DMS114 treated with DMSO at 0.1 percent for 48 hours (cell line): ENCODE data around the gene PDX1.

ENCODE experiments used
- DNase-seq: peaks from one replicate; lab custom pipeline; 2025; ENCODE audit not compliant: unreplicated experiment; lab: John Stamatoyannopoulos, UW

The PDX1 gene

DNA sequence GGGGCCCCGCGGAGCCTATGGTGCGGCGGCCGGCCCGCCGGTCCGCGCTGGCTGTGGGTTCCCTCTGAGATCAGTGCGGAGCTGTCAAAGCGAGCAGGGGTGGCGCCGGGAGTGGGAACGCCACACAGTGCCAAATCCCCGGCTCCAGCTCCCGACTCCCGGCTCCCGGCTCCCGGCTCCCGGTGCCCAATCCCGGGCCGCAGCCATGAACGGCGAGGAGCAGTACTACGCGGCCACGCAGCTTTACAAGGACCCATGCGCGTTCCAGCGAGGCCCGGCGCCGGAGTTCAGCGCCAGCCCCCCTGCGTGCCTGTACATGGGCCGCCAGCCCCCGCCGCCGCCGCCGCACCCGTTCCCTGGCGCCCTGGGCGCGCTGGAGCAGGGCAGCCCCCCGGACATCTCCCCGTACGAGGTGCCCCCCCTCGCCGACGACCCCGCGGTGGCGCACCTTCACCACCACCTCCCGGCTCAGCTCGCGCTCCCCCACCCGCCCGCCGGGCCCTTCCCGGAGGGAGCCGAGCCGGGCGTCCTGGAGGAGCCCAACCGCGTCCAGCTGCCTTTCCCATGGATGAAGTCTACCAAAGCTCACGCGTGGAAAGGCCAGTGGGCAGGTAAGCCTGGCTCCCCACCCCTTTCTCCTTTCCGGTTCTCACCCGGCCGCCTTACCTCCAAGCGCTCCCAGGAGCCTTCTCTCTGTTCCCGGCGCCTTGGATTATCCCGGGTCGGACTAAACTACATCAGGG lies at the start of gene PDX1:
Gene PDX1, plus strand, starts transcription at position 67 of the 743 bp plus-strand sequence. Its CDS starts 139 bp downstream, at position 206.
- DNase-seq = peak; percentile 11

GRCh38 chr13:27878274-27878673 lies 41.5 kb upstream of the PDX1 start:
- DNase-seq = no peak

GRCh38 chr13:27889471-27889870 lies 30.3 kb upstream of the PDX1 start:
- no peak for DNase-seq

- DNase-seq = no peak
These were observed 23.1 kb upstream of the PDX1 start for GRCh38 chr13:27896726-27897125.

DNA sequence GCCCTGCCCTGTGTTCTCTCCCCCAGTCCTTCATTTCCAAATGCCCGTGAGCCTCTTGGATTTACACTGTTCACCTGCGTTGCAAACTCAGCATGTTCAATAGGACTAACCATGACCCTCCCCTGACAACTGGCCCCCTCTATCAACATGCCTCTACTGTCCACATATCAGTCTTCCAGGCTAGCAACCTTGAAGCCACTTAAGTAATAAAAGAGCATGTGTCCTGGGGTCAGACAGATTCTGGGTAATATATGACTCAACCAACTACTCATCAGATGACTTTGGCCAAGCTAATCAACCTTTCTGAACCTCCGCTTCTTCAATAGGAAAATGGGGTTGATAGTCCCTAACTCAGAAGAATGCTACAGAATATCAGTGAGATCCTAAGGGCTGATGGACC lies 15.1 kb upstream of the PDX1 start:
- DNase-seq = no peak

- DNase-seq = no peak
These were observed 14.2 kb upstream of the PDX1 start for GRCh38 chr13:27905650-27906049.

DNA sequence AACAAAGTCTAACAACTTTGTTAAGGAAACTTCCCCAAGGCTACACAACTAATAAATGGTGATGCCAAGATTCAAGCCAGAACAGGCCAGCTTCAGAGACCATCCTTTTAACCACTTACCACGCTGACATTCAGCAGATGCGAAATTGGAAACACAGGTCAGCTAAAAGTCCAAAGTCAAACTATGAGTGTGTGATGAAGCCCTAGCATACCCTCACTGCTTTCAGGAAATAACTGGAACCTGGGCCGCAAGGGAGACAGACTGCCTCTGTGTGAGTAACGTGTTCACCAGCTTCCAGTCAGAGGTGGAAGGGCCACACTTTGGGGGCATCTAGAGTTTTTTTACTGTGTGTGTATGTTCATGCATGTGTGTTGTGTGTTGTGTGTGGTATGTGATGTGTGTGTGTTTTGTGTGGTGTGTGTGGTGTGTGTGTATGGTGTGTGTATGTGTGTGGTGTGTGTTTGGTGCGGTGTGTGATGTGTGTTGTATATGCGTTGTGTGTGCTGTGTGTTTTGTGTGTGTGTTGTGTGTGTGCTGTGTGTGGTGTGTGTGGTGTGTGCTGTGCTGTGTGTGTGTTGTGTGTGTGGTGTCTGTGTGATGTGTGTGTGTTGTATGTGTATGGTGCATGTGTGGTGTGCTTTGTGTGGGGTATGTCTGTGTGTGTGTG lies 12.5 kb upstream of the PDX1 start:
- no peak for DNase-seq

DNA sequence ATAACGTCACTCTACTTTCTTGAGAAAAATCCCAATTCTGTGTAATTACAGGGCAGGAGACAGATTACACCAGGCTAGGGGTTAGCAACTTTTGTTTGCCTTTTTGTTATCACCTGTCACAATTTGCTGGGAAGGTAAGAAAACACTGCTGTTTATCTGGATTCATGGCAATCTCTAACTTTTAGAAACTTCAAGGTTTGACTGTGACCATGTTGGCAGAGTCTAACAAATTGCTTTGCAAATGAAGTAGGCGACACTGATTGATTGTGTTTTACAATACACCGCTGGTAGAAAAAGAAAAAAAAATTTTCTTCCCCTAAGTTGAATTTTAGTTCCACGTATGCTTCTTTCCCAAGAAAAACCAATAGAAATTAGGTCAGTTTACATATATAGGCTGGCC lies 10.4 kb upstream of the PDX1 start:
- no peak for DNase-seq

DNA sequence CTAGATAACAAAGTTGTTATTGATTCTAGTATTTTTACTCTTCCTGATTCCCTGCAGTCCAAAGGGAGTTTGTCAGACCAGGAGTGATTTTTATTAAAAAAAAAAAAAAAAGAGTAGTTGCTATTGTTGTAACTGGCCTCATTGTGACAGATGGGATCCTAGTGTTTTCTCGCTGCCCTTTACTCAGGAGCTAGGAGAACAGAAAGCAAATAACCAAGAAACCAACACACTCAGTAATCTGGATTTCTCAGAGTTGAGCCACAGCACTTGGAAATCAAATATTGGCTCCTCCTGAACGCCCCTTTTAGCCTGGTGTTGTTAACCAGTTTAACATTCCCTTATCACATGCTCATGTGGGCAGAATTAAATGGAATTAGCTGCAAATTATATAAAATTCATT lies 8.3 kb upstream of the PDX1 start:
- DNase-seq = no peak

DNA sequence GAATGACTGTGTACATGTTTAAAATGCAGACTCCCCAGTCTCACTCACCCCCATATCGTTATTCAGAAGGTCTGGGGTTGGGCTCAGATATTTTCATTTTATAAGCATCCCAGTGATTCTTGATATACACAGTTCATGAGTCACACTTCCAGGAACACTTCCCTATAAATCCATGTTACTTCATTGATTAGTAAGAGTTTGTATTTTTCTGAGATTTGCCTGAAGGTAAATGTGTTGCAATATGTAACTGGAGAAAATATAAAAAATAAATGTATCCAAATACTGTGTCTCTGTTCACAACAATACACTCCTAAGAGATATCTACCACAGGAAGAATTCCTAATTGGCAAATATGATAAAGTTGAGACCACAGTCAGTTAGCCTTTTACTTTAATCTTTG lies 6.6 kb upstream of the PDX1 start:
- DNase-seq = no peak

DNA sequence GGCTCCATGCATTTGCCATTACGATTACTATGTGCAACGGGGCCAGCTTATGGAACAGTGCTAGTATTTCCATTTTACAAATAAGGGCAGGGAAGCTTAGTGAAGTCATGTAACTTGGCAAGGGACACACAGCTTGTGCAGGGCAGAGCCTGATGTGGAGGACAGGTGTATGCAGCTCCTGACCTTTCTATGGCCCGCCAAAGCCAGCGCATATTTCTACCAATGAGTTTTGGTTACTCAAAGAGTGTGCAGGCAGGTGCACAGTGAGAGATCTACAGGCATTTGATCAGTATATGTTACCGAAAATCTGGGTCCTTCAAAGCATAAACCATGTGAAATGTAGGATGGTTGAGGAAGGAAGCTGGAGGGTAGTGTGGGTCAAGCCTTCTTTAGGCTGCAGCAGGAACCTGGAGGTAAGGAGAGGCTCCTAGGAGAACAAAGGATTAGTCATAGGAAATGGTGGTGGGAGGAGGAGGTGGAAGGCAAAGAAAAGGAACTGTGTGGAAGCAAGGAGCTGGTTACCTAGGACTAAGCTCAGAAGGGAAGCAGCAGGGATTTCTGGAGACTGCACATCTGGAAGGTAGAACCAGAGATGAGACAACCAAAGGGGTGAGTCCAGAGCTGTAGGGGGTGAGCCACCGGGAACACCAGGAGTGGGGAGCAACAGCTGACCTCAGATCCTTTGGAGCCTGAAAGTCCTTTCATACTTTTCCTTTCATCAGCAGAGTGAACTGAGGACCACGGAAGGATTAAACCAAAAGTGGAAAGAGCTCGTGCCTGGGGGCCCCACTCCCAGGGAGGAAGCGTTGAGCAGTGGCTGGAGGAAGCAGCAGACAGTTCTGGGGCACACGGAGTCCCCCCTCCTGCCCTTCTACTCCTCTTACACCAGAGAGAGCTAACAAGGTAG lies 4.2 kb upstream of the PDX1 start:
- no peak for DNase-seq

- no peak for DNase-seq
These were observed 2.5 kb upstream of the PDX1 start for GRCh38 chr13:27917121-27917947.

GRCh38 chr13:27918041-27918917 lies 1.5 kb upstream of the PDX1 start:
- DNase-seq = no peak

DNA sequence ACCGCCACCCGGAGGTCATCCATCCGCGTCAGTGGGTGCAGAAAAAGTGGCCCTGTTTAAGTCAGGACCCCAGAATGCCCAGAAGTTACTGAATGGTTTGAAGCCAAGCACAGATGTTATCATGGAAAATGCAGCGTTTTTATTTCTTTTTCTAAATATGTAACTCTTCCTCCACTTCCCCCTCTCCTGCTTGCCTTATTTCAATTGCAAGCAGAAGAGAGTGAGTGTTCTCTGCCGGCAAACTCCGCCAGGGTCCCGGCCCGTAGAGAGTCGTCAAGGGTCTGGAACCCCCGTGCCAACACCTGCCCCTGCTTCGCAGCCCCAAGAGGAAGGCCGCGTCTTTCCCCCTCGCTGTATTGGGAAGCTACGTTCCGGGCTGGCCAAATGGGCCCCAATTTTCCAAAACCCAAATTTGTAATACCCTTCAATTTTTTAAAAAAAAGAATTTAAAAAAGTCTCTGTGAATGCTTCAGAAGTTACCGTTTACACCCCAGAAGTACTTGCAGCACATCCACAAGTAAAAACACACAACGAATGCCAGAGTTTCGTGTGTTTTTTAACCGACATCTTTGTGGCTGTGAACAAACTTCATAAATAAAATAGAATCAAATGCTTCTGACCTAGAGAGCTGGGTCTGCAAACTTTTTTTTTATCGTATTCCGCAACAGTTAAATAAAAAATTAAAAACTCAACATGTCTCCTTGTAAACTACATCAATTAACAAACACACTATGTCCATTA lies 712 bp upstream of the PDX1 start:
- no peak for DNase-seq

GRCh38 chr13:27919659-27919933 lies 204 bp upstream of the PDX1 start:
- DNase-seq = no peak

- DNase-seq = no peak
These were observed 1.0 kb downstream of the PDX1 start for GRCh38 chr13:27920677-27921420.

DNA sequence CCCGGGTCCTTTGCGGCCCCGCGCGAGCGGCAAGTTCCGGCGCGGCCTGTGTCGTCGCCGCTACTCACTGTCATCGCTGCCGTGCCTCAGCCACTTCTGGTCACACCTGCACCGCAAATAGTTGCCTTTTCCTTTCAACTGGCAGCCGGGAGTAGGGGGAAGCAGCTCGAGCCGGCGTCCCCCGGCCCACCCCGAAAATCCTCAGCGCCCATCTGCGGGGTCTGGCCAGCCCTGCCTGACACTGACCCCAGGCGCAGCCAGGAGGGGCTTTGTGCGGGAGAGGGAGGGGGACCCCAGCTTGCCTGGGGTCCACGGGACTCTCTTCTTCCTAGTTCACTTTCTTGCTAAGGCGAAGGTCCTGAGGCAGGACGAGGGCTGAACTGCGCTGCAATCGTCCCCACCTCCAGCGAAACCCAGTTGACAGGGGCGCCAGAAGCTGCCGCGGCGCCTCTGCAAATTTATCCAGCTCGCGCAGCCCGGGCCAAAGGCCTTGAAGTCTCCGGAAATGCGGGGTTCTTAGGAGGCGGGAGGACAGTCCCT lies 1.7 kb downstream of the PDX1 start:
- no peak for DNase-seq
